NCI-H526 treated with DMSO at 0.1 percent for 48 hours (cell line): Measurements from ENCODE around the gene SDCCAG8.
A peak's percentile ranks its signal among the peaks of the same experiment; 100 is the strongest.

ENCODE experiments used
- DNase-seq: peaks from one replicate; lab custom pipeline; 2025; lab: John Stamatoyannopoulos, UW

SDCCAG8 gene

DNA sequence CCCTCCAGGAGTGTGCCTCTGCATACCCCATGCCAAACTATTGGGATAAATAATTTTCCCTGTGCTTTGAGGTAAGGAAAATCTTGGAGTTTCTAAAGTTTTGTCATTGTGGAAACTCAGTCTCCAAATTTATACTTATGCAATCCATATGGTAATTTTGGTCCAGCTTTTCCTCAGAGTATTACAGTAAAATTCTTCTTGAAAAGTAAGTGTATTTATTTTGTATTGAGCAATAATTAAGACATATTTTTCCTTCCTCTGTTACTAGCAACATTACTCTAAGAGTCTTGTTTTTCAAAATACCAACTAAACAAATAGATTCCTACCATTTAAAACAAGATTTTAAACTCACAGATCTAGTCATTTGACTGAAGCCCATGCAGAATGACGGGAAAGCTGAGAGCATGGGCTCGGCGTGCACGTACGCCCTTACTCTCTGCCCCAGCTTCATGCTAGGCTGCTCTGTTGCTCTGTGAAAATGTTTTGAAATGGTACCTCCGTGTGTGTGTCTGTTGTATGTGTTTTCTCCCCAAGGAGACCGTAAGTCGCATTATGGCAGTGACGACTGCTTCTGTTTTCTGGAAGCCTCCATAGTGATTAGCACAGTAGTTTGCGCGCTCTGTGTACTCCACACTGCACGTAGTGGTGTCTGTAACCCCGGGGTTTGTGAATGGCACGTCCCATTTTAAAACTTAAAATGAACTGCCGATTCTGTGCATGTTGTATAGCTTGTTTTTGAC is 165.3 kb downstream of the SDCCAG8 start:
- no peak for DNase-seq

DNA sequence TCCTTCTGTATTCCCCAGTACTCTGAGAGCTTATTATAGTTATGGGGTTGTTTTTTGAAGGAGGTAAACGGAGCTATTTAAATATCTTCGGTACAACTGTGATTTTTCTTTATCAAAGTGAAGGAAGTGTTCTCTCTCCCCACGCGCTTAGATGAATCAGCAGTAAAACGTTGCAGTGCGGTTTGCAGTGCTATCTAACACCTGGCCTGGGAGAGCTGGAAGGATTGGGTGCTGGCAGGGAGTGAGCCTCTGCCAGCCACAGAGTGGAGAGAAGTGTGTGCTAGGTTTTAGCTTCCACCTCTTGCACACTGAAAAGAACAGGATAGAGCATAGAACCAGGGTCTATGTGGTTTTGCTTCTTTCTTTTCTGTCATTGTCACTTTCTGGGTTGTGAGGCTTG is 165.9 kb downstream of the SDCCAG8 start:
- peak; percentile 2 for DNase-seq

DNA sequence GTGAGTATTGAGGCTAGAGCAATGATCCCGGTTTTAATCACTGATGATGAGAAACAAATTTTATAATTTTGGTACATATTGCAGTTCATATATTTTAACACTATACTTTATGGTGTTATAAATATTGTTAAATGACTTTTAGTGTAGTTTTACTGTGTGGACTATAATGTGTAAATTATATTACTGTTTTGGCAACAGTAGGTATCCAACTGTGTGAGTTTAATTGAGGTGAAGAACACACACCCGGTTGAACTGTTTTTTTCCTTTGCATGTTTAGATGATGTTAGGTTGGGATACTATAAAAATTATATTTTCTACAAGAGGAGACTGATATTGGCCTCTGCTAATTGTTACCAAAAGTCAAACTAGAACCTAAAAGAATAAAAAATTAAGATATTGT is 166.5 kb downstream of the SDCCAG8 start:
- no peak for DNase-seq

DNA sequence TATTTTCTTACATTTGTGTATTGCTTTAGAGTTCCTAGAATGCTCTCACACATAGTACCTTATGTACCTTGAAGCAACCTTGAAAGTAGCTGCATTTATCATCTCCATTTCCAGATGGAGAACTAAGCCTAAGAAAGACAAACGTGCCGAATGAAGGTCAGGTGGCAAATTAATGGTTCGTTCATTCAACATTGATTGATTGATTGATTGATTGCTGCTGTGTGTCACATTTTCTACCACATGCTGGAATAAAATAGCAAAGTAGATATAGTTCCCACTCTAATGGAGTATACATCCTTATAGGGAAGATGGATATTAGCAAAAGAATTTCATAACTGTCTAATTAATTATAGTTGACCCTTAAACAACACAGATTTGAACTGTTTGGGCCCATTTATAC is 172.2 kb downstream of the SDCCAG8 start:
- DNase-seq: no peak

DNA sequence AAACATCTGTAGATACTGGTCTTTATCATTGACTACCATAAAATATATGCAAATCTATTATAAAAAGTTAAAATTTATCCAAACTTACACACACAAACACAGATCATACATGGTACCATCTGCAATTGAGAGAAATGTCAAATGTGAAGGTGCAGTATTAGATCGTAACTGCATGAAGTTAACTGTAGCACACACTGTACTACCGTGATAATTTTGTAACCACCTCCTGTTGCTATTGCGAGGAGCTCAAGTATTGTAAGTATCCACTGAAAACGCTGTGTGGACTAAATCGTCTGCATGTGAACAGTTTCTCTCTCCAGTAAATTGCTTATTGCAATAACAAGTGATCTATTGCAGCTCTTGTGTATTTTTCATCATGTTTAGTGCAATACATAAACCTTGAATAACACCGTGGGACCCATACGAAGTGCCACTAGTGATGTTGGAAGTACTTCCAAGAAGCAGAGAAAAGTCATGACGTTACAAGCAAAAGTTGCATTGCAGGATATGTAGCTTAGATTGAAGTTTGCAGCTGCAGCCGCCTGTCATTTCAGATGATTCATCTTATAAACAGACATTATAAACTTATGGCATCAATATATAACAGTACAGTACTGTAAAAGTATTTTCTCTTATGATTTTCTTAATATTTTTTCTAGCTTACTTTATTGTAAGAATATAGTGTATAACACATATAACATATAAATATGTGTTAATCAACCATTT is 172.9 kb downstream of the SDCCAG8 start:
- no peak for DNase-seq

DNA sequence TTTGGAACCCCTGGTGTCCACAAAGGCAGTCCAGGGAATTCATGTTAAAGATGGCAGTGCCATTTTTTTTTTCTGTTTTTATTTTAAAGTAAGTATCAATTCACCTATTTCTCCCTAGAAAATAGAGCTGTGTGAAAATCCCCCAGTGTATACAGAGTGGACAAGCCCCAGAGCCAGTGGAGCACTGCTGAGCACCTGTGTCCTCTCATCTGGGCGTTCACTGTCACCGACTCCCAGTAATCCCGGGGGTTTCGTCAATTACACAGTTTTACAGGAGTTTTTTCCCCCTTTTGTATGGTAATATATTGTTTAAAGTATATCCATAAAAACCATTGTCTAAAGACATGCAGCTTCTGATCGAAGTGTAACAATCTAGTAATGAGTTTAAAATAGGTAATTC is 175.8 kb downstream of the SDCCAG8 start:
- DNase-seq: no peak

DNA sequence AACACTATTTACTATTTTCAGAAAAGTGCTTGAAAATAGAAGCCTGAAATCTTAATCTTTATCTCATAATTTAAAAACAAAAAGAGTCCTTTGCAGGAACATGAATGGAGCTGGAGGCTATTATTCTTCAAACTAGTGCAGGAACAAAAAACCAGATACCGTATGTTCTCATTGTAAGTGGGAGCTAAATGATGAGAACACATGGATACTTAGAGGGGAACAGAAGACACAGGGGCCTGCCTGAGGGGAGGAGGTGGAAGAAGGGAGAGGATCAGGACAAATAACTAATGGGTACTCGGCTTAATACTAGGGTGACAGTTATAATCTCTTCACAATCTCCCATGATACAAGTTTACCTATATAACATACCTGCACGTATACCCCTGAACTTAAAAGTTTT is 176.3 kb downstream of the SDCCAG8 start:
- no peak for DNase-seq

DNA sequence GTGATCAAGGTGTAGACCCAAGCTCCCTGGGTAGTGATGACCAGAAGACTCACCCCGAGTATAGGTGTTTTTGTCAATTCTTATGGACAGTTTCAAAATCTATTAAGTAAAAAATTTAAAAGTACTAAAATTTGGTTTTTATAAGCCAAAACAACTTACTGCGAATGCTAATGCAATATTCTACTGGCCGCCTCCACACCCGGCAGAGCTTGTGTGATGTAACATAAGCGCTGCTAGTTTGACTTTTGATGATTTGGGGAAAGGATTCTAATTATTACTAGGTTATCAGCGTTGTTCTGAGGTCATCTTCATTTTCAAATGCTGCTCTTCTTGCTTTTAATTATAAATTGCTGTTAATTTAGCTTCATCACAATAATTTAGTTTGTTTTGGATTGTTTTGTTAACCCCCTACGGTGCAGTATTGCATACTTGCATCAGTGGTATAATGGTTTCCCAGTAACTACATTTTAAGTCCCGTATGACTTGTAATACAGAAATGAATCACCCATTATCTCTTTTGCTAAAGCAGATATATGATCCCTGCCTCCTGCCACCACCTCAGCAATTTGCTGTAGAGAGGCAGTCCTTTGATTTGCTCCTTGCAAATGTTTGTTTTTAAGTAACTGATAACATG is 178.0 kb downstream of the SDCCAG8 start:
- no peak for DNase-seq

DNA sequence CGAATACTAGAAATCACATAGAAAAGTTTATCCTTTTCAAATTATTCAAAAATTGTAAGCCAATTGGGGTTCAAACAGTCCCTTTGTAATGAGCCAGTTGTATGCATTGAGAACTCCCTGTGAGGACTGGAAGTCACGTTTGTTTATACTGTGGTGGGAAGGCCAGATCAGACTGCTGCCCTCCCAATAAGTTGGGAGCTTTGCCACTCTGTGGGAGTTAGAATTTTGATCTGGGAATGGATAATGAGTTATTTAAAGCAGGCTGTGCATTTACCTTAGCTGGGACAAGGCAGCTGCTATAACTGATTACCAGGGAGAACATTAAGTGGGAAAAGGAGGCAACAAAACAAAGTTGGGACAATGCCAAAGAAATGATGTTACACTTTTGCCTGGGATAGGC is 178.8 kb downstream of the SDCCAG8 start:
- no peak for DNase-seq

DNA sequence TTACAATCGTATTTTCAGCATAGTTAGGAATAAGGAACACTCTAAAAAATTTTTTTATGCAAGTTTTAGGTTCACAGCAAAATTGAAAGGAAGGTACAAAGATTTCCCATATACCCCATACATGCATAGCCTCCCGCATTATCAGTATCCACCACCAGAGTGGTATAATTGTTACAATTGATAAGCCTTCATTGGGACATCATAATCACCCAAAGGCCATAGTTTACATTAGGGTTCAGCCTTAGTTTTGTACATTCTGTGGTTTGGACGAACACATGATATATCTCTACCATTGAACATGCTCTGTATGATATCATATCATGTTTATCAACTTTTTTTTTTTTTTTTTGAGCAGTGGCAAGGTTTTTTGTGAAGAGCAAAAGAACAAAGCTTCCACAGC is 180.0 kb downstream of the SDCCAG8 start:
- DNase-seq: no peak

DNA sequence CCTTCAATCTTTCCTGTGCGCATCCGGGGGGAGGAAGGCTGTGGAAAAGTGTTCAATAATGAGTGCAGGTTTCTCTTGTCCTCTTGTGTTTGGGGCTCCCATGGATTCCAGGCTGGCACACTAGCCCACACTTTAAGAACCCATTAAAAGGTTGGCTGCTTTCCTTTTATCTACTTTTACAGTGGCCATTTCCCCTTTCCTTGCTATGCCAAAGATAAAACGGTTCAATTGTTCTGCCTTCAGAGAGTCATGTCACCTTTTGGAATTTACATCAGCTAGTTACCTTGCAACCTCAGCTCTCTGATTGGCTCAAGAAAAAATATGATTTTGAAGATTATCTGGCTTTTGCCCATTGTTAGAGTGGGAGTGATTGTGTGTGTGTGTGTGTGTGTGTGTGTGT is 182.3 kb downstream of the SDCCAG8 start:
- DNase-seq: no peak

DNA sequence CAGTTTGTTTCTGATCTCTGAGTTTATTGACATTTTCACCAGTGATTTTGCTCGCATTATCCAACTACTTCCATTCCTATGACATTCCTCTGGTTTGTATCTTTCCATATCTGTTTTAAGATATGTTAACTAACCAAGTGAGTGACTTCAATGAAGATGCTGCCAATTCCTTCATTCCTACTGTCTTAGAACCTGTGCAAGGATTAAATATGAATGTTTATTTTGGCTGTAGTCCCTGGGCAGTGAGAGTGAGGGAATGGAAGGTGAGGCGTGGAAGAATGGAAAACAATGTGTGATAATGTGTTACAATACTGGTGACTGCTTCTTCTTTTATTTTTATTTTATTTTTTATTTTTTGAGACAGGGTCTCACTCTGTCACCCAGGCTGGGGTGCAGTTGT is 183.0 kb downstream of the SDCCAG8 start:
- no peak for DNase-seq

DNA sequence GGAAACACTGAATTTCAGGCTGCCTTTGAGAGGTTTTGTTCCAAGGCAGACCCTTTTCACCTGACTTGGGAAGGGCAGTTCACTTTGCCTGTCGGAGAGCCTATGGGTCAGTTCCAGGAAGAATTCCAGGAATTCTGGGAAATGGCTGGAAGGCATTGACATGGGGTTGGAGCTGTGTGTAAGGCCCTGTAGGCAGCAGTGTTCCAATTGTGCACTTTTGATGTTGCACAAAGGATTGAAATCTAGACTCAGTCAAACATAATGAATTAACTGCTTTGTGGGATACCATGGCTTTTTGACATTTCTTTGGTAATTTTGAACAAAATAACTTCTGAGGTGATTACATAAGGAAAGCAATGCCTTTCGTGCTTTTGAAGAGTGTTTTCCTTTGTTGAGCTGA is 184.6 kb downstream of the SDCCAG8 start:
- DNase-seq: no peak

DNA sequence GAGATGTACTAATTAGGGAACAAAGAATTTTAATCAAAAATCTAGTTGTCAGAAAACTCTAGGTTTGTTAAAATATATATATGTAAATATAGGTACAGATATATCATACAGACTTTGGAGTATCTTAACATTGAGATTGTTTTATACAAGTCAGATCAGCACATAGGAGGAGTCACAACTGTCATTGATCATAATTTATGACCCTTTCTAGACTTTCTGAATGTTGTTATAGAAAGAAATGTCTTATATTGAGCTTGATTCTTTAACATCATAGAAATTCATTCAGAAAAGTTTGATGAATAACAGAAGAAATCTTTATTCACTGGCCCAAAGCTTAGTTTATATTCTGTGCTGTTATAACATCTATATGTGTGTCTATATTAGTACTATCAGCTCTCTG is 185.8 kb downstream of the SDCCAG8 start:
- no peak for DNase-seq

DNA sequence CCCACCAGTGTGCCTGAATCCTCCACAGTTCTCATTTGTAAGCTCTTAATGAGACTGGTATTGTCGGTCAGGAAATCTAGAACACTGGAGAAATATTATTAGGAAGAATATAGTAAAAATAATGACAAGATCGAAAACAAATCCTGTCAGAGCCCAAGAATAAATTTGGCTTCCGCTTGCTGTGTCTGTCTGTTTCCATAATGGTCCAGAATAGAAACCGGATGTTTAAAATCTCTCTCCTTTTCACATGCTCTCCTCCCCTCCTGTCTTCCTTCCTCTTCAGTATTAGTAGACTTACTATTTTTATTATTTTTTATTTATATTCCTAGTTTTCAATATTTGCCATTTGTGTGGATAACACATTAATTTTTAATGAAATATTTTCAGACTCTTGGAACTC is 187.7 kb downstream of the SDCCAG8 start:
- no peak for DNase-seq

DNA sequence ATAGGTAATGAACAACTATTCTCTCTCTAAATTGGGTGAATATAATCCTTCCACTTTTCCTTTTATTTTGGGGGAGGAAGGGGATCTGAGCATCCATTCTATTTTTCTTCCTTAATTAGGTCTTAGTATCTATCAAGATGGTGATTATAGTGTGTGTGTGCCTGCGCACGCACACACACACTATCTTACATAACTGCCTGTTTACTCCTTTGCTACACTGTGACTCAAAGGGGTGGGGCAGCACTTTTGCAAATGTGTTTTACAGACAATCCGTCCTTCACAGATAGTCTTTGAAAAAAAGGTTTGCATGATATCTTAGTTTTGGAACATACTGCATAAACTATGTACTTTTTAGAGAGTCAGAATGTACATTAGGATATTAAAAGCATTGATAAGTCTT is 191.5 kb downstream of the SDCCAG8 start:
- DNase-seq: no peak

DNA sequence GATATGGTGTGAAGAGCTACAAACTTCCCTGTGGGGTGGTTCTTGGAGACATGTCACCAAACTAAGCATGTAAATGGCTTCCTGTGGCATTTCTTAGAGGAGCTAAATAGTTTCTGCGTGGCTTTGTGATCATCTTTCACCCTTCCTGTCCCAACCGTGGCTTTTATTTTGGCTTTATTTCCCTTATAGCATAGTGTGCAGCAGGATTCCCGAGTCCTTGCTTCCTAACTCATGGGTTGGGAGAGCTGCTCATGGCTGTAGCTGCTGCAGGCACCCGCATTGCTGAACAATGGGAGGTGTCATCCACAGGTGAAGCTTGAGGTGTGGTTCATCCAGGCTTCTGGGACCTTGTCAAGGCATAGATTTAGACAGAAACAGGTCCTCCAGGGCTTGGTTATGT is 192.0 kb downstream of the SDCCAG8 start:
- DNase-seq: no peak

DNA sequence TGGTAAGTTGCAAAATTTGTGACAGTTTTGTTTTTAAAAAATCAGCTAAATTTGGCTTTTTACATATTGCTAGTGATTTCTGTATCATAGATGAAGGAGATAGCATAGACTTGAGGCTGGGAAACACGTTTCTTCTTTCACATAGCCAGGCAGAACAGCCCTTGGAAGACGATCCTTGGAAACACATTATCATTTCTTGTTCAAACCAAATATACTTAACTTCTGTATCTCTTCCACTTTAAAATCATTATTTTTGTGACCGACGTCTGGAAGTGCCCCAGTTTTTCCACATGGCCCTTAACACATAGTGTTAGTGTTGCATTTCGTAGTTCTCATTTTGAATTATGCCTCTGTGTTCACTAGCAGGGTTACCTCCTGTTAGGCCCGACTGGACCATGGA is 193.5 kb downstream of the SDCCAG8 start:
- DNase-seq: no peak

DNA sequence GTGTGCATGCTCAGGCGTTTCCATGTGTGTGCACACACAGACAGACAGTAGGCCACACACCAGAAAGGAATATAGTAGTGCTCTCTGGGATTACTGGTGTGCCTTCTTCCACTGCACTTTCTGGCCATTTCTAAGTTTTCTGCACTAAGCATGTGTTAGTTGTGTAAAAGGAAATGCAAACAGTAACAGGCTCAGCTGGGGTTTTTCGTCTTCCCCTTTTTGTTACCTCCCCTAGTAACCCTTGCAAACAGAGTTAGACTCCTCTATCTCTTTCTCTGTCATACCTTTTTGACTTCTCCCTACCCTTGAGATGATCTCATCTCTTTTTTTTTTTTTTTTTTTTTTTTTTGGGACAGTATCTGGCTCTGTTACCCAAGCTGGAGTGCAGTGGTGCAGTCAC is 196.3 kb downstream of the SDCCAG8 start:
- no peak for DNase-seq

DNA sequence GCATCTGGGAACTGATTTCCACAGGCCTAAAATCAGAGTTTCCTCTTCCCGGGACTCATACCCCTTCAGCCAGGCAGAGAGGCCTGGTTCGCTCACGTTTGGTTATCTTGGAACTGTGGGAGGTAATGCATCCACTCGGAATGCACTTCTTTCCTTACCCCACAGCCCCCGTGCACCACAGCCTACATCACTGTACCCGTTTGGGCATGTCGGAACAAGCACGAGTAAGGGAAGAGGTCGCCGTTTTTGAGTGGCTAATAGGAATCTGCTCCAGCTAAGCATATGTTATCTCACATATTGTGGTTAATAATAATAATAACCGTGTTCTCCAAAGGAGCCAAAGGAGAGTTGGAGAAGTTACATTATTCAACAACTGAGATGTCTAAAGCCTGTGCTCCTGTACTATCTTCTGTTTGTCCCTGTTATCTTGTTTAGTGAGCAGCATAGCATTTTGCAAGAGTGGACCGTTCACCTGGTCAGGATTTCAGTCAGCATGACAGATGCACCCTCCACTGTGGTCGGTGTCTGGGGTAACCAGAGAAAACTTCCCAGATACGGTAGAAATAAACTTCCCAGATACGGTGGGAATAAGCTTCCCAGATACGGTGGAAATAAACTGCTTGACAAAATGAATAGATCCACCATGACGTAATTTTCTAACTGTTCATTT is 198.6 kb downstream of the SDCCAG8 start:
- no peak for DNase-seq

DNA sequence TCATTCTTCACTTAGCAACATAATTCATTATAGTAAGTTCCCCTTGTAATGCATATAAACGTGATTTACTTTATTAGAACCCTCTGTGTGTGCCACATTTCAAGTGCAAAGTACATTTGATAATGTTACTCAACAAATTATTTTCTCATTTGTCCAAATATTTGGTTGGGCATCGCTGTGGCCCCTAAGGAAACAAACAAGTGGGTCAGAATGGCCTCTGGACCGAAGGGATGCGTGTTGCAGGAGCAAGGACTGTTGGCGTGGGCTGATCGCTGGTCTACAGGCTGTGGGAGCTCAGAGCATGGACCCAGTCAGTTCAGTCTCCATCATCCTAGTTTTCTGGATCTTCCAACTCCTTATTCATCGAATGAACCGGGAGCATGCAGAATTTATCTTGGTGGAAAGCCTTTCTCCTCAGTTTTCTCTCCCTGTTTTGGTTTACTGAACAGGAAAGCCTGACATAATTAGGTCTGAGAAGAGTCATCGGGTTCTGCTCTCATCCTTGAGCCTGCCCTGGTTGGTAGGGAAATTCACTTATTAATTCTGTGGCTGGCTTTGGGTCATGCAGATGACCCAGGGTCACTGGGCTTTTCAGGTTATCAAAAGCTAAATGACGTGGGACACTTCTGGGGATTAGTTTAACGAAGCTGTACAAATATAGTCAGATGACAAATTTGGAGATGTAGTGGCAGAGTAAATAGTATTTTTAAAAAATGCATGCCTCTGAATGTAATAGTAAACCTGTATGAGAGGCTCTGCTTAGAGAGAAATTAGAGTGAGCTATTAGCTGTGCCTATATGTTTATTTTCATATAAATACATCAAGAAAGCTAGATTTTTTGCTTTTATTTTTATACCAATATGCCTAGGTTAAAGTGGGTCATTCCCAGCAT is 200.2 kb downstream of the SDCCAG8 start:
- no peak for DNase-seq
